GM23338 (cell line): Measurements from ENCODE around the gene LDHB. TPM values are rescaled to one million over a fixed set of nuclear protein-coding genes. Genes with fewer than 3 reads are reported as not detected.

Experiments
- ATAC-seq: fragments of 200-7000 bp; cut with Tn5 transposase; 3 replicates; pipeline ENCODE4 v1.9.1; 2020
- DNase-seq: peaks from one replicate; pipeline ENCODE4 v3.0.0-alpha.2; 2015; ENCODE audit warnings: low spot score
- H2AFZ ChIP-seq: fragments of 200-600 bp; sonication (generic); 2 replicates; pipeline ENCODE4 v1.8.0; 2016; ENCODE audit warnings: antibody characterized with exemption, mild to moderate bottlenecking, moderate library complexity
- H3F3A ChIP-seq: fragments of 200-600 bp; sonication (generic); replicated peaks from 2 replicates; pipeline ENCODE4 v1.8.0; 2017; ENCODE audit warnings: antibody characterized with exemption, mixed run types, low read depth
- H3K27ac ChIP-seq: fragments of 200-600 bp; sonication (generic); 2 replicates; pipeline ENCODE4 v1.6.1; 2016; ENCODE audit warnings: low read depth
- H3K27me3 ChIP-seq: fragments of 200-600 bp; sonication (generic); 2 replicates; pipeline ENCODE4 v1.8.0; 2016; ENCODE audit warnings: mild to moderate bottlenecking, mixed run types, moderate library complexity; ENCODE audit not compliant: insufficient read depth
- H3K36me3 ChIP-seq: fragments of 200-600 bp; sonication (generic); 2 replicates; pipeline ENCODE4 v1.8.0; 2016; ENCODE audit warnings: mild to moderate bottlenecking; ENCODE audit not compliant: insufficient read depth
- H3K4me1 ChIP-seq: fragments of 200-600 bp; sonication (generic); 2 replicates; pipeline ENCODE4 v1.8.0; 2016; ENCODE audit warnings: mild to moderate bottlenecking, moderate library complexity; ENCODE audit not compliant: insufficient read depth
- H3K4me2 ChIP-seq: fragments of 200-600 bp; sonication (generic); 2 replicates; pipeline ENCODE4 v1.7.1; 2017; ENCODE audit warnings: mixed run types
- H3K4me3 ChIP-seq: fragments of 200-600 bp; sonication (generic); 2 replicates; pipeline ENCODE4 v1.6.1; 2016; ENCODE audit warnings: mixed run types
- H3K79me2 ChIP-seq: fragments of 200-600 bp; sonication (generic); replicated peaks from 2 replicates; pipeline ENCODE4 v1.8.0; 2017; ENCODE audit warnings: mild to moderate bottlenecking; ENCODE audit not compliant: insufficient read depth
- H3K9me2 ChIP-seq: fragments of 200-600 bp; sonication (generic); 2 replicates; pipeline ENCODE4 v1.8.0; 2017; ENCODE audit not compliant: insufficient read depth
- H4K20me1 ChIP-seq: fragments of 200-600 bp; sonication (generic); replicated peaks from 2 replicates; pipeline ENCODE4 v1.8.0; 2017; ENCODE audit warnings: mild to moderate bottlenecking; ENCODE audit not compliant: insufficient read depth
- H3K27ac Mint-ChIP-seq: 2 replicates; pipeline ENCODE4 v1.8.0; 2020; ENCODE audit warnings: inconsistent platforms, mild to moderate bottlenecking, moderate library complexity, mixed read lengths
- H3K27me3 Mint-ChIP-seq: 3 replicates; pipeline ENCODE4 v1.8.0; 2022; ENCODE audit warnings: low read depth, mild to moderate bottlenecking, moderate library complexity, mixed read lengths, inconsistent platforms; ENCODE audit not compliant: insufficient read depth, poor library complexity
- H3K36me3 Mint-ChIP-seq: 3 replicates; pipeline ENCODE4 v1.8.0; 2021; ENCODE audit warnings: low read depth, mild to moderate bottlenecking, inconsistent platforms, moderate library complexity, mixed read lengths
- H3K4me1 Mint-ChIP-seq: 3 replicates; pipeline ENCODE4 v1.8.0; 2020; ENCODE audit warnings: mild to moderate bottlenecking, inconsistent platforms, mixed read lengths
- H3K4me3 Mint-ChIP-seq: 3 replicates; pipeline ENCODE4 v1.8.0; 2021; ENCODE audit warnings: moderate library complexity, mild to moderate bottlenecking, inconsistent platforms, mixed read lengths
- H3K9me3 Mint-ChIP-seq: 3 replicates; pipeline ENCODE4 v1.8.0; 2020; ENCODE audit warnings: moderate library complexity, mild to moderate bottlenecking, inconsistent platforms, mixed read lengths
- CTCF ChIP-seq, 2 experiments: fragments of 200-600 bp in 1 of 2; sonication (generic) in 1 of 2; conservative IDR thresholded peaks; 2 replicates each; pipeline versions ENCODE4 v1.5.1 to v1.6.1; 2016 to 2017; ENCODE audit warnings: antibody characterized with exemption in 2 of 2, low read depth in 2 of 2, mild to moderate bottlenecking in 2 of 2, moderate library complexity in 1 of 2
- EZH2 ChIP-seq: fragments of 200-600 bp; sonication (generic); IDR thresholded peaks from one replicate; pipeline ENCODE4 v1.8.0; 2017; ENCODE audit warnings: antibody characterized with exemption, mild to moderate bottlenecking, low read depth; ENCODE audit not compliant: unreplicated experiment
- EZH2phosphoT487 ChIP-seq: fragments of 200-600 bp; sonication (generic); IDR thresholded peaks from one replicate; pipeline ENCODE4 v1.8.1; 2018; ENCODE audit warnings: antibody characterized with exemption; ENCODE audit not compliant: unreplicated experiment
- JUNB ChIP-seq: IDR thresholded peaks from one replicate; pipeline ENCODE4 v1.6.1; 2016; ENCODE audit warnings: antibody characterized with exemption; ENCODE audit not compliant: unreplicated experiment
- NANOG ChIP-seq: IDR thresholded peaks from 2 replicates; pipeline ENCODE4 v1.6.1; 2016; ENCODE audit warnings: antibody characterized with exemption, borderline replicate concordance
- POLR2AphosphoS5 ChIP-seq: IDR thresholded peaks from 2 replicates; pipeline ENCODE4 v1.6.1; 2016; ENCODE audit warnings: antibody characterized with exemption, low read depth
- STAT1 ChIP-seq: IDR thresholded peaks from one replicate; pipeline ENCODE4 v1.6.1; 2016; ENCODE audit warnings: antibody characterized with exemption; ENCODE audit not compliant: unreplicated experiment
- ZNF114 ChIP-seq: fragments of 250-450 bp; sonication (Bioruptor Pico); IDR thresholded peaks from 2 replicates; pipeline ENCODE4 v1.5.0; 2020; ENCODE audit warnings: mild to moderate bottlenecking, moderate library complexity
- ZNF331 ChIP-seq: fragments of 250-450 bp; sonication (Bioruptor Pico); IDR thresholded peaks from 2 replicates; pipeline ENCODE4 v1.5.0; 2020; ENCODE audit warnings: low read depth, mild to moderate bottlenecking, moderate library complexity
- polyA plus RNA-seq: library from polyadenylated mRNA; unstranded; fragments of >200 nt; fragmentation: Nextera tagmentation; extraction: Ambion mirVana; gene quantifications from 2 replicates; pipeline ENCODE4 v1.2.1, GENCODE V29; 2016
- total RNA-seq: library from RNA; depleted of rRNA; stranded (reverse); fragments of >200 nt; shearing (Covaris generic); gene quantifications from 2 replicates; pipeline ENCODE4 v1.2.3, GENCODE V29; 2014
- TF ChIP-seq, protein P1 (sequence below): fragments of 250-450 bp; sonication (Bioruptor Pico); IDR thresholded peaks from 2 replicates; pipeline ENCODE4 v1.5.0; 2020; ENCODE audit warnings: mild to moderate bottlenecking, moderate library complexity
- TF ChIP-seq, protein P2 (sequence below): IDR thresholded peaks from 2 replicates; pipeline ENCODE4 v1.6.1; 2016; ENCODE audit warnings: antibody characterized with exemption

The LDHB gene
- total and polyA plus RNA-seq, 2 experiments from 2014 or later, result 1,537 to 1,990 TPM

GRCh38 chr12:21676776-21677175 lies 19.1 kb upstream of the LDHB start (continued):
- TF ChIP-seq CTCF (conservative IDR thresholded peaks at IDR 0.05; ENCODE audit: low read depth in 2 of 2) (no peak), ZNF331 (CRISPR knock-in tag) (no peak), NANOG (no peak)

GRCh38 chr12:21675641-21676040 lies 18.0 kb upstream of the LDHB start:
- no peaks in the 10 kb centered on the region for H4K20me1 ChIP-seq
- no peaks in the 10 kb centered on the region for H3K36me3 Mint-ChIP-seq
- no peaks in the 10 kb centered on the region for H3F3A ChIP-seq
- DNase-seq (no peak), ATAC-seq (no peak)
- no peak overlapping the region for H3K4me3 Mint-ChIP-seq
- H3K4me3 ChIP-seq, result no peak overlapping the region
- H3K27ac Mint-ChIP-seq, result no peak overlapping the region
- no peaks in the 10 kb centered on the region for H3K4me1 ChIP-seq
- no peak overlapping the region for H3K4me2 ChIP-seq
- H3K36me3 ChIP-seq, result no peaks in the 10 kb centered on the region
- H3K27me3 ChIP-seq, result no peaks in the 10 kb centered on the region
- no peaks in the 10 kb centered on the region for H3K9me3 Mint-ChIP-seq
- H3K27me3 Mint-ChIP-seq, result peaks cover 5% of the 10 kb centered on the region
- no peak overlapping the region for H2AFZ ChIP-seq
- no peaks in the 10 kb centered on the region for H3K4me1 Mint-ChIP-seq
- TF ChIP-seq JUNB, result no peak
- TF ChIP-seq POLR2AphosphoS5, result no peak
- TF ChIP-seq EZH2, result no peak
- TF ChIP-seq NANOG, result no peak
- TF ChIP-seq EZH2phosphoT487, result no peak
- TF ChIP-seq, protein P1, sequence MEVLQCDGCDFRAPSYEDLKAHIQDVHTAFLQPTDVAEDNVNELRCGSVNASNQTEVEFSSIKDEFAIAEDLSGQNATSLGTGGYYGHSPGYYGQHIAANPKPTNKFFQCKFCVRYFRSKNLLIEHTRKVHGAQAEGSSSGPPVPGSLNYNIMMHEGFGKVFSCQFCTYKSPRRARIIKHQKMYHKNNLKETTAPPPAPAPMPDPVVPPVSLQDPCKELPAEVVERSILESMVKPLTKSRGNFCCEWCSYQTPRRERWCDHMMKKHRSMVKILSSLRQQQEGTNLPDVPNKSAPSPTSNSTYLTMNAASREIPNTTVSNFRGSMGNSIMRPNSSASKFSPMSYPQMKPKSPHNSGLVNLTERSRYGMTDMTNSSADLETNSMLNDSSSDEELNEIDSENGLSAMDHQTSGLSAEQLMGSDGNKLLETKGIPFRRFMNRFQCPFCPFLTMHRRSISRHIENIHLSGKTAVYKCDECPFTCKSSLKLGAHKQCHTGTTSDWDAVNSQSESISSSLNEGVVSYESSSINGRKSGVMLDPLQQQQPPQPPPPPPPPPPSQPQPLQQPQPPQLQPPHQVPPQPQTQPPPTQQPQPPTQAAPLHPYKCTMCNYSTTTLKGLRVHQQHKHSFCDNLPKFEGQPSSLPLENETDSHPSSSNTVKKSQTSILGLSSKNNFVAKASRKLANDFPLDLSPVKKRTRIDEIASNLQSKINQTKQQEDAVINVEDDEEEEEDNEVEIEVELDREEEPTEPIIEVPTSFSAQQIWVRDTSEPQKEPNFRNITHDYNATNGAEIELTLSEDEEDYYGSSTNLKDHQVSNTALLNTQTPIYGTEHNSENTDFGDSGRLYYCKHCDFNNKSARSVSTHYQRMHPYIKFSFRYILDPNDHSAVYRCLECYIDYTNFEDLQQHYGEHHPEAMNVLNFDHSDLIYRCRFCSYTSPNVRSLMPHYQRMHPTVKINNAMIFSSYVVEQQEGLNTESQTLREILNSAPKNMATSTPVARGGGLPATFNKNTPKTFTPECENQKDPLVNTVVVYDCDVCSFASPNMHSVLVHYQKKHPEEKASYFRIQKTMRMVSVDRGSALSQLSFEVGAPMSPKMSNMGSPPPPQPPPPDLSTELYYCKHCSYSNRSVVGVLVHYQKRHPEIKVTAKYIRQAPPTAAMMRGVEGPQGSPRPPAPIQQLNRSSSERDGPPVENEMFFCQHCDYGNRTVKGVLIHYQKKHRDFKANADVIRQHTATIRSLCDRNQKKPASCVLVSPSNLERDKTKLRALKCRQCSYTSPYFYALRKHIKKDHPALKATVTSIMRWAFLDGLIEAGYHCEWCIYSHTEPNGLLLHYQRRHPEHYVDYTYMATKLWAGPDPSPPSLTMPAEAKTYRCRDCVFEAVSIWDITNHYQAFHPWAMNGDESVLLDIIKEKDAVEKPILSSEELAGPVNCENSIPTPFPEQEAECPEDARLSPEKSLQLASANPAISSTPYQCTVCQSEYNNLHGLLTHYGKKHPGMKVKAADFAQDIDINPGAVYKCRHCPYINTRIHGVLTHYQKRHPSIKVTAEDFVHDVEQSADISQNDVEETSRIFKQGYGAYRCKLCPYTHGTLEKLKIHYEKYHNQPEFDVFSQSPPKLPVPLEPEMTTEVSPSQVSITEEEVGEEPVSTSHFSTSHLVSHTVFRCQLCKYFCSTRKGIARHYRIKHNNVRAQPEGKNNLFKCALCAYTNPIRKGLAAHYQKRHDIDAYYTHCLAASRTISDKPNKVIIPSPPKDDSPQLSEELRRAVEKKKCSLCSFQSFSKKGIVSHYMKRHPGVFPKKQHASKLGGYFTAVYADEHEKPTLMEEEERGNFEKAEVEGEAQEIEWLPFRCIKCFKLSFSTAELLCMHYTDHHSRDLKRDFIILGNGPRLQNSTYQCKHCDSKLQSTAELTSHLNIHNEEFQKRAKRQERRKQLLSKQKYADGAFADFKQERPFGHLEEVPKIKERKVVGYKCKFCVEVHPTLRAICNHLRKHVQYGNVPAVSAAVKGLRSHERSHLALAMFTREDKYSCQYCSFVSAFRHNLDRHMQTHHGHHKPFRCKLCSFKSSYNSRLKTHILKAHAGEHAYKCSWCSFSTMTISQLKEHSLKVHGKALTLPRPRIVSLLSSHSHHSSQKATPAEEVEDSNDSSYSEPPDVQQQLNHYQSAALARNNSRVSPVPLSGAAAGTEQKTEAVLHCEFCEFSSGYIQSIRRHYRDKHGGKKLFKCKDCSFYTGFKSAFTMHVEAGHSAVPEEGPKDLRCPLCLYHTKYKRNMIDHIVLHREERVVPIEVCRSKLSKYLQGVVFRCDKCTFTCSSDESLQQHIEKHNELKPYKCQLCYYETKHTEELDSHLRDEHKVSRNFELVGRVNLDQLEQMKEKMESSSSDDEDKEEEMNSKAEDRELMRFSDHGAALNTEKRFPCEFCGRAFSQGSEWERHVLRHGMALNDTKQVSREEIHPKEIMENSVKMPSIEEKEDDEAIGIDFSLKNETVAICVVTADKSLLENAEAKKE (CRISPR knock-in tag), result no peak
- TF ChIP-seq ZNF114 (CRISPR knock-in tag), result no peak
- no peak for TF ChIP-seq STAT1
- TF ChIP-seq, protein P2, sequence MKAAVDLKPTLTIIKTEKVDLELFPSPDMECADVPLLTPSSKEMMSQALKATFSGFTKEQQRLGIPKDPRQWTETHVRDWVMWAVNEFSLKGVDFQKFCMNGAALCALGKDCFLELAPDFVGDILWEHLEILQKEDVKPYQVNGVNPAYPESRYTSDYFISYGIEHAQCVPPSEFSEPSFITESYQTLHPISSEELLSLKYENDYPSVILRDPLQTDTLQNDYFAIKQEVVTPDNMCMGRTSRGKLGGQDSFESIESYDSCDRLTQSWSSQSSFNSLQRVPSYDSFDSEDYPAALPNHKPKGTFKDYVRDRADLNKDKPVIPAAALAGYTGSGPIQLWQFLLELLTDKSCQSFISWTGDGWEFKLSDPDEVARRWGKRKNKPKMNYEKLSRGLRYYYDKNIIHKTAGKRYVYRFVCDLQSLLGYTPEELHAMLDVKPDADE, result no peak
- no peak overlapping the region for H3K27ac ChIP-seq
- H3K9me2 ChIP-seq, result no peaks in the 10 kb centered on the region; the same call in 1 of the 2 replicates
- no peaks in the 10 kb centered on the region for H3K79me2 ChIP-seq
